Glutamatergic neuron (in vitro differentiated cells): Measurements from ENCODE around the gene ADGRA3. TPM values are rescaled to one million over a fixed set of nuclear protein-coding genes. Genes with fewer than 3 reads are reported as not detected.

Experiments
- DNase-seq: peaks from one replicate; pipeline ENCODE4 v3.0.0; 2022
- H3K27ac Mint-ChIP-seq: one replicate; pipeline ENCODE4 v1.8.0; 2020; ENCODE audit warnings: mild to moderate bottlenecking, mixed read lengths, inconsistent platforms; ENCODE audit not compliant: unreplicated experiment
- H3K27me3 Mint-ChIP-seq: one replicate; pipeline ENCODE4 v1.8.0; 2020; ENCODE audit warnings: mild to moderate bottlenecking, moderate library complexity, mixed read lengths, inconsistent platforms; ENCODE audit not compliant: unreplicated experiment
- H3K36me3 Mint-ChIP-seq: one replicate; pipeline ENCODE4 v1.8.0; 2020; ENCODE audit warnings: mild to moderate bottlenecking, mixed read lengths, inconsistent platforms; ENCODE audit not compliant: unreplicated experiment
- H3K4me1 Mint-ChIP-seq: one replicate; pipeline ENCODE4 v1.8.0; 2020; ENCODE audit warnings: mild to moderate bottlenecking, low read depth, mixed read lengths, inconsistent platforms; ENCODE audit not compliant: unreplicated experiment
- H3K4me3 Mint-ChIP-seq: one replicate; pipeline ENCODE4 v1.8.0; 2020; ENCODE audit warnings: mild to moderate bottlenecking, mixed read lengths, inconsistent platforms; ENCODE audit not compliant: unreplicated experiment
- H3K9me3 Mint-ChIP-seq: one replicate; pipeline ENCODE4 v1.8.0; 2020; ENCODE audit warnings: mild to moderate bottlenecking, moderate library complexity, mixed read lengths, inconsistent platforms; ENCODE audit not compliant: unreplicated experiment
- total RNA-seq: library from RNA; stranded (reverse); fragmentation: NEBNext Ultra II Directional; extraction: Animal tissue kit (Norgen Biotek cat#: 25700); gene quantifications from one replicate; pipeline ENCODE4 v1.2.1, GENCODE V29; 2021; ENCODE audit not compliant: unreplicated experiment
- TF ChIP-seq, protein P1 (sequence below): fragments of 200-600 bp; sonication (generic); IDR thresholded peaks from one replicate; pipeline ENCODE4 v1.5.0; 2021; ENCODE audit not compliant: partially characterized antibody, unreplicated experiment

The ADGRA3 gene
- total RNA-seq, 1 donor from 2014 or later, result 76.2 TPM

DNA sequence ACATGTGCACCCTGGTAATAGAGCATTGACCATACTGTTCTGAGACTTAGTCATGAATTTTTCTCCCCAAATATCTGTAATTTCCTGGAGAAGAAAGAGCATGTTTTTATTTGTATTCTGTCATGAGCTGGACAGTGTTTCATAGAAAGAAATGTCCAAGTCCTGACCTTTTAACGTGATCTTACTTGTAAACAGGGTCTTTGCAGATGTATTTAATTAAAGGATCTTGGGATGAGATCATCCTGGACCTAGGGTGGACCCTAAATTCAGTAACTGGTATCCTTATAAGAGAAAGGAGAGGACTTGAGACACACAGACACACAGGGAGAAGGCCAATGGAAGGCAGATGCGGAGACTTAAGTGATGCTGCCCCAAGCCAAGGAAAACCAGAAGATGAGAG is 3.6 kb downstream of the ADGRA3 start:
- peak overlapping the region; percentile 47 for H3K4me3 Mint-ChIP-seq

DNA sequence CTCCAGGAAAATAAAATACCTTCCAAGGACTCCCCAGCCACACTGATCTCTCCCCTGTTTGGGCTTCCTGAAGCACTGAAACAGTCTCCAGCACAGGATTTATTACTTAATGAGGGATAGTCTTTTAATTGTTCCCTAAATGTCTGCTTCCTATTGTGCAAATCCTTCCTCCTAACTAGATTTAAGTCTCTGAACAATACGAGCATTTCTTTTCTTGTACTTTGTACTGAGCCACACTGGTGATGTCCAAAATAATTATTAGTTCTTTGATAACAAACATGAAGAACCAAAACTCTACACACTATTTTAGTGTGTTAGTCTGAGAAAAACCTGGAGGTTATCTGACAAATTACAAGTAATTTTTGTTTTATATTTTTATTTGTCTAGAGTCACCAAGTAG is 5.1 kb downstream of the ADGRA3 start:
- no peak for DNase-seq
- peaks cover 9% of the 10 kb centered on the region for H3K9me3 Mint-ChIP-seq
- peaks cover 5% of the 10 kb centered on the region for H3K27me3 Mint-ChIP-seq
- TF ChIP-seq, protein P1, sequence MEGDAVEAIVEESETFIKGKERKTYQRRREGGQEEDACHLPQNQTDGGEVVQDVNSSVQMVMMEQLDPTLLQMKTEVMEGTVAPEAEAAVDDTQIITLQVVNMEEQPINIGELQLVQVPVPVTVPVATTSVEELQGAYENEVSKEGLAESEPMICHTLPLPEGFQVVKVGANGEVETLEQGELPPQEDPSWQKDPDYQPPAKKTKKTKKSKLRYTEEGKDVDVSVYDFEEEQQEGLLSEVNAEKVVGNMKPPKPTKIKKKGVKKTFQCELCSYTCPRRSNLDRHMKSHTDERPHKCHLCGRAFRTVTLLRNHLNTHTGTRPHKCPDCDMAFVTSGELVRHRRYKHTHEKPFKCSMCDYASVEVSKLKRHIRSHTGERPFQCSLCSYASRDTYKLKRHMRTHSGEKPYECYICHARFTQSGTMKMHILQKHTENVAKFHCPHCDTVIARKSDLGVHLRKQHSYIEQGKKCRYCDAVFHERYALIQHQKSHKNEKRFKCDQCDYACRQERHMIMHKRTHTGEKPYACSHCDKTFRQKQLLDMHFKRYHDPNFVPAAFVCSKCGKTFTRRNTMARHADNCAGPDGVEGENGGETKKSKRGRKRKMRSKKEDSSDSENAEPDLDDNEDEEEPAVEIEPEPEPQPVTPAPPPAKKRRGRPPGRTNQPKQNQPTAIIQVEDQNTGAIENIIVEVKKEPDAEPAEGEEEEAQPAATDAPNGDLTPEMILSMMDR, result no peak
- no peak overlapping the region for H3K27ac Mint-ChIP-seq
- H3K4me1 Mint-ChIP-seq, result peaks cover 19% of the 10 kb centered on the region
- H3K36me3 Mint-ChIP-seq, result no peaks in the 10 kb centered on the region
- no peak overlapping the region for H3K4me3 Mint-ChIP-seq

More for the DNA sequence above, 3.6 kb downstream of the ADGRA3 start:
- peaks cover 10% of the 10 kb centered on the region for H3K27me3 Mint-ChIP-seq
- H3K9me3 Mint-ChIP-seq, result peaks cover 15% of the 10 kb centered on the region
- TF ChIP-seq, protein P1, result no peak
- no peak overlapping the region for H3K27ac Mint-ChIP-seq
- DNase-seq, result no peak
- peaks cover 19% of the 10 kb centered on the region for H3K4me1 Mint-ChIP-seq
- no peaks in the 10 kb centered on the region for H3K36me3 Mint-ChIP-seq

DNA sequence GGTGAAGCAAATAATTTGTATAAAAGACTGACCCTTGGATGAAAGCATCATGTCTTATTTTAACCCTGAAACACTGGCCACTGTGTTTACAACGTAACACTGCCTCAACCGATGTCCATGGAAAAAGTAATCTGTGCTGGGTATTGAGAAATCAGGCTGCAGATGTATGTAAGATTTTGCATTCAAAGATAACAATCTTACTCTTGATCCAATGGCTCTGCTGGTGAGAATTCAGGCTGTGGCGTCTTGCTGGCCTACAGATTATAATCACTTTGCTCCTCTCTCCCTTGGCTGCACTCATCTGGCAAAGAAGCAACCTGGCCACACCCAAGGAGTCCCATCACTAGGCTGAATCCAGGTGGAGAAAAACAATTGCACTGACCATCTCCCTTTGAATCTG is 7.5 kb downstream of the ADGRA3 start:
- Mint-ChIP-seq H3K27ac (no peak overlapping the region), H3K4me3 (no peak overlapping the region), H3K4me1 (peaks cover 26% of the 10 kb centered on the region), H3K9me3 (no peaks in the 10 kb centered on the region), H3K36me3 (no peaks in the 10 kb centered on the region), H3K27me3 (peaks cover 4% of the 10 kb centered on the region)
- TF ChIP-seq, protein P1, result no peak
- no peak for DNase-seq

DNA sequence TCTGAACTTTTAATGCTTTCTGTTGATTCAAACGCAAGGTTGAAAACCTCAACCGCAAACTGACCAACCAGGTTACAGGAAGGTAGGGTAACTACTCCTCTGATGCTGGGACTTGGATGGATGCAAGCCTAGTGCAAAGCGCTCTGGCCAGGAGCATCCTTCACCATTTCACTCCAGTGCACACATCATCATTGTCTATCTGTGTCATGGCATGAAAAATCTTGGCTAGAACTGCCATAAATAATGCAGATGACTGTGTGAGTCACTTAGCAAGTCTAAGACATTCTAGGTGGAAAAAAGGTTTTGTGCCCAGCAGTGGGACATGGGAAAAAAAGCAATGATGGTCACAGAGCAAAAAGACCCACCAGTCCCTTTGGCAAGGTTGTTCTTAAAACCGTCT is 10.9 kb downstream of the ADGRA3 start:
- peak overlapping the region; percentile 88 for H3K27ac Mint-ChIP-seq
- H3K9me3 Mint-ChIP-seq, result no peaks in the 10 kb centered on the region
- peaks cover 33% of the 10 kb centered on the region for H3K4me1 Mint-ChIP-seq
- no peak overlapping the region for H3K4me3 Mint-ChIP-seq
- no peak for DNase-seq
- peaks cover 1% of the 10 kb centered on the region for H3K27me3 Mint-ChIP-seq
- no peaks in the 10 kb centered on the region for H3K36me3 Mint-ChIP-seq
- TF ChIP-seq, protein P1, result no peak

DNA sequence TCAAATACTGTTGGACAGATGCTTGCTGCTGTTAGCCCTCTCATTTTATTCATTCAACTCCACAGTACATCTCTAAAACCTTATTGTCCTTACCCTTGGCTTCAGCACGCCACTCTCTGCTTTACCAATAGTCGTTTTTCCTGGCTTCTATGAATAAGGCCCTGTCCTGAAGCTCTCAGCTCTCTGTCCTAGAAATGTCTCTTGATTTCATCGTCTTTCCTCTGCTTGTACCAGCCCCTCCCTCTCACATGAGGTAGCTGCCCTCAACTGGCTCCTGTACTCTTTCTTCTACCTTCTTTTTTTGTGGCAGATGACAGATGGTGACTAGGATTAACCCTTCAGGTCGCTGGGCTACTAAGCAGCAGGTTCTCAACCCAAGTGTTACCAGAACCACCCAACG is 11.4 kb downstream of the ADGRA3 start:
- TF ChIP-seq, protein P1, result no peak
- DNase-seq, result no peak
- peaks cover 1% of the 10 kb centered on the region for H3K27me3 Mint-ChIP-seq
- peak overlapping the region; percentile 40 for H3K4me3 Mint-ChIP-seq
- H3K9me3 Mint-ChIP-seq, result no peaks in the 10 kb centered on the region
- peaks cover 34% of the 10 kb centered on the region for H3K4me1 Mint-ChIP-seq
- peak overlapping the region; percentile 88 for H3K27ac Mint-ChIP-seq
- no peaks in the 10 kb centered on the region for H3K36me3 Mint-ChIP-seq
